Liver (tissue), 9 donors: ENCODE results near the gene TMEM245. TPM values are rescaled to one million over a fixed set of nuclear protein-coding genes. Genes with fewer than 3 reads are reported as not detected.

Experiments used
- DNase-seq: peaks from one replicate; pipeline ENCODE4 v3.0.0-alpha.2; 2017; ENCODE audit warnings: low spot score
- H3K27ac ChIP-seq, 2 donors: one replicate each; pipeline ENCODE4 v1.7.0; 2013; ENCODE audit warnings: inconsistent platforms in 2 of 2, low read length in 2 of 2, control low read depth in 1 of 2, low read depth in 1 of 2, mild to moderate bottlenecking in 1 of 2
- H3K27me3 ChIP-seq, 4 donors: one replicate each; pipeline versions ENCODE4 v1.6.1 to v1.7.0; 2013; ENCODE audit warnings: low read length in 3 of 4, inconsistent platforms in 1 of 4, mild to moderate bottlenecking in 1 of 4, moderate library complexity in 1 of 4; ENCODE audit not compliant: control insufficient read depth in 4 of 4, insufficient read depth in 4 of 4
- H3K36me3 ChIP-seq, 4 donors: one replicate each; pipeline versions ENCODE4 v1.6.1 to v1.7.0; 2013; ENCODE audit warnings: low read length in 3 of 4, mild to moderate bottlenecking in 3 of 4, low read depth in 1 of 4, moderate library complexity in 1 of 4; ENCODE audit not compliant: control insufficient read depth in 4 of 4, insufficient read depth in 3 of 4
- H3K4me1 ChIP-seq, 4 donors: one replicate each; pipeline versions ENCODE4 v1.6.1 to v1.7.0; 2013; ENCODE audit warnings: low read length in 3 of 4, mild to moderate bottlenecking in 3 of 4, moderate library complexity in 1 of 4; ENCODE audit not compliant: control insufficient read depth in 4 of 4, insufficient read depth in 4 of 4
- H3K4me3 ChIP-seq, 3 donors: one replicate each; pipeline versions ENCODE4 v1.6.1 to v1.7.0; 2013; ENCODE audit warnings: low read length in 3 of 3, control low read depth in 1 of 3, low read depth in 1 of 3, mild to moderate bottlenecking in 1 of 3
- H3K9ac ChIP-seq, 2 donors: one replicate each; pipeline ENCODE4 v1.7.0; 2013; ENCODE audit warnings: low read length in 2 of 2, mild to moderate bottlenecking in 2 of 2, moderate library complexity in 2 of 2, control low read depth in 1 of 2, low read depth in 1 of 2
- H3K9me3 ChIP-seq, 4 donors: one replicate each; pipeline versions ENCODE4 v1.6.1 to v1.7.0; 2013; ENCODE audit warnings: low read length in 3 of 4; ENCODE audit not compliant: control insufficient read depth in 4 of 4
- EGR1 ChIP-seq, 2 donors: IDR thresholded peaks; 2 replicates each; pipeline ENCODE4 v1.6.1; 2016 to 2018; ENCODE audit warnings: antibody characterized with exemption in 2 of 2, low read depth in 2 of 2
- FOXA2 ChIP-seq: IDR thresholded peaks from 2 replicates; pipeline ENCODE4 v1.6.1; 2016; ENCODE audit warnings: antibody characterized with exemption
- GABPA ChIP-seq, 2 donors: IDR thresholded peaks in 1 of 2; conservative IDR thresholded peaks in 1 of 2; 2 replicates each; pipeline ENCODE4 v1.6.1; 2016; ENCODE audit warnings: antibody characterized with exemption in 2 of 2, mild to moderate bottlenecking in 1 of 2, moderate library complexity in 1 of 2
- HNF4G ChIP-seq: IDR thresholded peaks from 2 replicates; pipeline ENCODE4 v1.6.1; 2016; ENCODE audit warnings: antibody characterized with exemption
- JUND ChIP-seq, 2 donors: IDR thresholded peaks; 2 replicates each; pipeline ENCODE4 v1.6.1; 2016; ENCODE audit warnings: antibody characterized with exemption in 2 of 2
- NR2F2 ChIP-seq: IDR thresholded peaks from 2 replicates; pipeline ENCODE4 v1.6.1; 2016; ENCODE audit warnings: antibody characterized with exemption
- RAD21 ChIP-seq, 2 donors: IDR thresholded peaks; 2 replicates each; pipeline ENCODE4 v1.6.1; 2016; ENCODE audit warnings: antibody characterized with exemption in 2 of 2, mild to moderate bottlenecking in 2 of 2
- SP1 ChIP-seq: IDR thresholded peaks from 2 replicates; pipeline ENCODE4 v1.6.1; 2018; ENCODE audit warnings: antibody characterized with exemption, mild to moderate bottlenecking
- TAF1 ChIP-seq: conservative IDR thresholded peaks from 2 replicates; pipeline ENCODE4 v1.6.1; 2016; ENCODE audit warnings: antibody characterized with exemption, mild to moderate bottlenecking
- YY1 ChIP-seq: IDR thresholded peaks from 2 replicates; pipeline ENCODE4 v1.6.1; 2016; ENCODE audit warnings: antibody characterized with exemption, mild to moderate bottlenecking
- WGBS: extraction: QIAGEN DNeasy Blood & Tissue Kit; methylation state at CpG from one replicate; pipeline ENCODE4 v1.1.7; 2013; 5-methylcytosine and 5-hydroxymethylcytosine counted together
- polyA plus RNA-seq, 2 donors: library from polyadenylated mRNA; stranded (reverse) in 1 of 2; unstranded in 1 of 2; fragments of 200-250 nt in 1 of 2; fragments of >200 nt in 1 of 2; fragmentation: Nextera tagmentation in 1 of 2; extraction: Ambion mirVana in 1 of 2; gene quantifications; one replicate each; pipeline versions ENCODE4 v1.2.1 to v1.2.3, GENCODE V29; 2013 to 2015
- total RNA-seq, 2 donors: library from RNA; depleted of rRNA; stranded (reverse); fragments of >200 nt; gene quantifications; one replicate each; pipeline ENCODE4 v1.2.3, GENCODE V29; 2014
- TF ChIP-seq, protein P1 (sequence below): IDR thresholded peaks from 2 replicates; pipeline ENCODE4 v1.6.1; 2016; ENCODE audit warnings: antibody characterized with exemption
- TF ChIP-seq, protein P2 (sequence below): fragments of 150-350 bp; IDR thresholded peaks from 2 replicates; pipeline ENCODE4 v1.5.1; 2017; ENCODE audit warnings: improper control_type of control experiment, low read depth, low read length; ENCODE audit not compliant: missing input control
- TF ChIP-seq, protein P3 (sequence below): IDR thresholded peaks from 2 replicates; pipeline ENCODE4 v1.6.1; 2016; ENCODE audit warnings: antibody characterized with exemption
- TF ChIP-seq, protein P4 (sequence below): IDR thresholded peaks from 2 replicates; pipeline ENCODE4 v1.6.1; 2016; ENCODE audit warnings: antibody characterized with exemption
- TF ChIP-seq, protein P5 (sequence below): IDR thresholded peaks from 2 replicates; pipeline ENCODE4 v1.6.1; 2016; ENCODE audit warnings: antibody characterized with exemption, mild to moderate bottlenecking
- donor health status: healthy.
- donor health status: healthy.
- donor health status: healthy.
- donor health status: healthy.
- donor health status: healthy.

Gene TMEM245
- total and polyA plus RNA-seq, 4 donors, result 13.7 to 75.3 (median 31.2) TPM

DNA sequence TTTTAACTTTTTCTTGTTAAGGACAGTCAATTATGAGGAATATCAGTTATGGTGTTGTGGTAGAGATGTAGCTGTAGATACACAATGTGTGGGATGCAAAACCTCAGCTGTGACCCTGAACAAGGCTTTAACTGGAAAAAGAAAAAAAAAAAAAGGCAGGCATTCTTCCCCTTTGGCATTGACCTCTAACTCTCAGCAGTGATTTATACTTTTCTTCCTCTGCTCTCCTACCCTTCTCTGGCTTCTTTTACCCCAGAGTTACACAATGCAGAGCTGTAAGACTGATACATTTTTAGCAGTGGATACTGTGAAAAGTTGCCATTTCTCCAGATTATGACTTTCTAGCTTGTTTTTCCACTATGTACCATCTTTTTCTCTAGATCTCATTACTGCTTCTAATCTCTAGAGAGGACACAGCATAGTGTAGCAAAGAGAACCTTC lies 108.5 kb downstream of the TMEM245 start:
- peaks cover 1 to 16% (median 7%) of the 10 kb centered on the region in 4 donors for H3K4me1 ChIP-seq
- H3K4me3 ChIP-seq, result no peak overlapping the region
- H3K36me3 ChIP-seq, result no peaks in the 10 kb centered on the region
- H3K9ac ChIP-seq, result no peak overlapping the region
- TF ChIP-seq NR2F2, result peak; percentile 82
- no peak for TF ChIP-seq HNF4G
- no peak for TF ChIP-seq SP1
- no peak for TF ChIP-seq GABPA (IDR thresholded peaks at IDR 0.05 in 1 of 2, conservative IDR thresholded peaks at IDR 0.05 in 1 of 2)
- TF ChIP-seq, protein P1, sequence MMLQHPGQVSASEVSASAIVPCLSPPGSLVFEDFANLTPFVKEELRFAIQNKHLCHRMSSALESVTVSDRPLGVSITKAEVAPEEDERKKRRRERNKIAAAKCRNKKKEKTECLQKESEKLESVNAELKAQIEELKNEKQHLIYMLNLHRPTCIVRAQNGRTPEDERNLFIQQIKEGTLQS, result no peak
- H3K27me3 ChIP-seq, result no peaks in the 10 kb centered on the region
- H3K27ac ChIP-seq, result peak overlapping the region in 1 of 2 donors; percentile 1
- no peak for DNase-seq
- no peaks in the 10 kb centered on the region for H3K9me3 ChIP-seq

DNA sequence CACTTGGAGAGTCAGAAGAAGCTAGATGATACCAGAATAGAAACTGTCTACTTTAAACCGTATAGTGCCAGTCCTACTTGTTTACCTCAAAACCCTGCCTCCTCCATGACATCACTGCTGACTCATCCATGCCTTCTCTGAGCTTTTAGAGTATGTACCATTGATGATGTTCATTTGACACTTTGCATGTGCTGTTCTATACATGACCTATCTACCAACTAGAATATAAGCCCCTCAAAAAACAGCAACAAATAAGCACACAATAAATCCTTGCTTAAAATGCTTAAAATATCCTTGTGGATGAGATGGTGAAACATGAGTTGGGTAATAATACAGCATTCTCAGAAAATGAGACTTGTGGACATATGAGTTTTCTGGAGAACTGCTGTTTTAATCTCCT lies 109.0 kb downstream of the TMEM245 start:
- Histone ChIP-seq H3K9ac (no peak overlapping the region), H3K4me1 (peaks cover 1 to 16% (median 7%) of the 10 kb centered on the region in 4 donors), H3K9me3 (no peaks in the 10 kb centered on the region), H3K36me3 (no peaks in the 10 kb centered on the region), H3K27me3 (no peaks in the 10 kb centered on the region), H3K4me3 (no peak overlapping the region), H3K27ac (no peak overlapping the region)
- TF ChIP-seq FOXA2 (no peak), TAF1 (no peak), JUND (IDR thresholded peaks at IDR 0.05) (peak in 1 of 2 donors; percentile 35), SP1 (no peak), RAD21 (IDR thresholded peaks at IDR 0.05) (no peak)
- TF ChIP-seq, protein P2, sequence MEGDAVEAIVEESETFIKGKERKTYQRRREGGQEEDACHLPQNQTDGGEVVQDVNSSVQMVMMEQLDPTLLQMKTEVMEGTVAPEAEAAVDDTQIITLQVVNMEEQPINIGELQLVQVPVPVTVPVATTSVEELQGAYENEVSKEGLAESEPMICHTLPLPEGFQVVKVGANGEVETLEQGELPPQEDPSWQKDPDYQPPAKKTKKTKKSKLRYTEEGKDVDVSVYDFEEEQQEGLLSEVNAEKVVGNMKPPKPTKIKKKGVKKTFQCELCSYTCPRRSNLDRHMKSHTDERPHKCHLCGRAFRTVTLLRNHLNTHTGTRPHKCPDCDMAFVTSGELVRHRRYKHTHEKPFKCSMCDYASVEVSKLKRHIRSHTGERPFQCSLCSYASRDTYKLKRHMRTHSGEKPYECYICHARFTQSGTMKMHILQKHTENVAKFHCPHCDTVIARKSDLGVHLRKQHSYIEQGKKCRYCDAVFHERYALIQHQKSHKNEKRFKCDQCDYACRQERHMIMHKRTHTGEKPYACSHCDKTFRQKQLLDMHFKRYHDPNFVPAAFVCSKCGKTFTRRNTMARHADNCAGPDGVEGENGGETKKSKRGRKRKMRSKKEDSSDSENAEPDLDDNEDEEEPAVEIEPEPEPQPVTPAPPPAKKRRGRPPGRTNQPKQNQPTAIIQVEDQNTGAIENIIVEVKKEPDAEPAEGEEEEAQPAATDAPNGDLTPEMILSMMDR, result no peak
- TF ChIP-seq, protein P3, sequence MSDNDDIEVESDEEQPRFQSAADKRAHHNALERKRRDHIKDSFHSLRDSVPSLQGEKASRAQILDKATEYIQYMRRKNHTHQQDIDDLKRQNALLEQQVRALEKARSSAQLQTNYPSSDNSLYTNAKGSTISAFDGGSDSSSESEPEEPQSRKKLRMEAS, result no peak
- TF ChIP-seq, protein P1, result no peak
- TF ChIP-seq, protein P4, sequence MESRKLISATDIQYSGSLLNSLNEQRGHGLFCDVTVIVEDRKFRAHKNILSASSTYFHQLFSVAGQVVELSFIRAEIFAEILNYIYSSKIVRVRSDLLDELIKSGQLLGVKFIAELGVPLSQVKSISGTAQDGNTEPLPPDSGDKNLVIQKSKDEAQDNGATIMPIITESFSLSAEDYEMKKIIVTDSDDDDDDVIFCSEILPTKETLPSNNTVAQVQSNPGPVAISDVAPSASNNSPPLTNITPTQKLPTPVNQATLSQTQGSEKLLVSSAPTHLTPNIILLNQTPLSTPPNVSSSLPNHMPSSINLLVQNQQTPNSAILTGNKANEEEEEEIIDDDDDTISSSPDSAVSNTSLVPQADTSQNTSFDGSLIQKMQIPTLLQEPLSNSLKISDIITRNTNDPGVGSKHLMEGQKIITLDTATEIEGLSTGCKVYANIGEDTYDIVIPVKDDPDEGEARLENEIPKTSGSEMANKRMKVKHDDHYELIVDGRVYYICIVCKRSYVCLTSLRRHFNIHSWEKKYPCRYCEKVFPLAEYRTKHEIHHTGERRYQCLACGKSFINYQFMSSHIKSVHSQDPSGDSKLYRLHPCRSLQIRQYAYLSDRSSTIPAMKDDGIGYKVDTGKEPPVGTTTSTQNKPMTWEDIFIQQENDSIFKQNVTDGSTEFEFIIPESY, result no peak
- DNase-seq, result peak; percentile 54
- 58% methylated on average over 1 of the region's 1 CpG for WGBS

DNA sequence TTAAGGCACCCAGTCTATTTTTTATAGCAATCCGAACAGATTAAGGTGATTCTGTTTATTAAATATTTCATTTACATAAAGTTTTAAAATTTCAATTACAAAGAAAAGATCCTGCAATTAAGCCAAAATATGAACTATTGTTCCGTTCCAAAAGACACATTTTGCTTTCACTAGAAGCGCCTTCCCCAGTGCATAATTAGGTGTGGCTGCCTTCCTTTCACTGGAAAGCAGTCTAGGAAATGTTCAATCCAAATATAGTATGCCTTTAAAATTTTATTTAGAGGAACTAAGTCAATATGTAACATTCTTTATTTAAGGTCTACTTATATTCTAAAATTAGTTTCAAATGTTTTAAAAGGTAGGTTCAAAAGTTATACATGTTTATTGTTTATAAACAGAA lies 114.1 kb downstream of the TMEM245 start:
- Histone ChIP-seq H3K36me3 (no peaks in the 10 kb centered on the region), H3K4me1 (no peaks in the 10 kb centered on the region), H3K9ac (no peak overlapping the region), H3K9me3 (peaks cover 0 to 4% (median 2%) of the 10 kb centered on the region in 4 donors), H3K27me3 (no peaks in the 10 kb centered on the region), H3K27ac (no peak overlapping the region), H3K4me3 (no peak overlapping the region)
- DNase-seq, result no peak
- 86% methylated on average over 3 of the region's 3 CpGs for WGBS
- TF ChIP-seq RAD21 (IDR thresholded peaks at IDR 0.05), result no peak
- TF ChIP-seq, protein P1, result no peak
- no peak for TF ChIP-seq NR2F2
- TF ChIP-seq, protein P2, result no peak
- no peak for TF ChIP-seq TAF1
- TF ChIP-seq, protein P5, sequence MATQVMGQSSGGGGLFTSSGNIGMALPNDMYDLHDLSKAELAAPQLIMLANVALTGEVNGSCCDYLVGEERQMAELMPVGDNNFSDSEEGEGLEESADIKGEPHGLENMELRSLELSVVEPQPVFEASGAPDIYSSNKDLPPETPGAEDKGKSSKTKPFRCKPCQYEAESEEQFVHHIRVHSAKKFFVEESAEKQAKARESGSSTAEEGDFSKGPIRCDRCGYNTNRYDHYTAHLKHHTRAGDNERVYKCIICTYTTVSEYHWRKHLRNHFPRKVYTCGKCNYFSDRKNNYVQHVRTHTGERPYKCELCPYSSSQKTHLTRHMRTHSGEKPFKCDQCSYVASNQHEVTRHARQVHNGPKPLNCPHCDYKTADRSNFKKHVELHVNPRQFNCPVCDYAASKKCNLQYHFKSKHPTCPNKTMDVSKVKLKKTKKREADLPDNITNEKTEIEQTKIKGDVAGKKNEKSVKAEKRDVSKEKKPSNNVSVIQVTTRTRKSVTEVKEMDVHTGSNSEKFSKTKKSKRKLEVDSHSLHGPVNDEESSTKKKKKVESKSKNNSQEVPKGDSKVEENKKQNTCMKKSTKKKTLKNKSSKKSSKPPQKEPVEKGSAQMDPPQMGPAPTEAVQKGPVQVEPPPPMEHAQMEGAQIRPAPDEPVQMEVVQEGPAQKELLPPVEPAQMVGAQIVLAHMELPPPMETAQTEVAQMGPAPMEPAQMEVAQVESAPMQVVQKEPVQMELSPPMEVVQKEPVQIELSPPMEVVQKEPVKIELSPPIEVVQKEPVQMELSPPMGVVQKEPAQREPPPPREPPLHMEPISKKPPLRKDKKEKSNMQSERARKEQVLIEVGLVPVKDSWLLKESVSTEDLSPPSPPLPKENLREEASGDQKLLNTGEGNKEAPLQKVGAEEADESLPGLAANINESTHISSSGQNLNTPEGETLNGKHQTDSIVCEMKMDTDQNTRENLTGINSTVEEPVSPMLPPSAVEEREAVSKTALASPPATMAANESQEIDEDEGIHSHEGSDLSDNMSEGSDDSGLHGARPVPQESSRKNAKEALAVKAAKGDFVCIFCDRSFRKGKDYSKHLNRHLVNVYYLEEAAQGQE, result no peak
- no peak for TF ChIP-seq FOXA2
- TF ChIP-seq HNF4G, result no peak
- no peak for TF ChIP-seq SP1
- no peak for TF ChIP-seq EGR1 (IDR thresholded peaks at IDR 0.05; ENCODE audit: low read depth in 2 of 2)
- TF ChIP-seq JUND (IDR thresholded peaks at IDR 0.05), result no peak
- TF ChIP-seq YY1, result no peak
- no peak for TF ChIP-seq GABPA (IDR thresholded peaks at IDR 0.05 in 1 of 2, conservative IDR thresholded peaks at IDR 0.05 in 1 of 2)
